Measurements from ENCODE around the gene JOSD1.

The JOSD1 gene

GRCh38 chr22:38681582-38682335 is 19.0 kb downstream of the JOSD1 start, which contains the start of gene TOMM22:
Gene TOMM22 (plus strand): TSS chr22:38681957. CDS start chr22:38681979, 22 bp downstream.
- H3K4me3 ChIP-seq (ENCODE audit: low read depth, low read length): peak within 1 kb of the TSS; percentile 100

GRCh38 chr22:38675833-38676232 is 24.9 kb downstream of the JOSD1 start:
- H3K4me1 ChIP-seq (ENCODE audit: control insufficient read depth in 1 of 2, insufficient read depth in 2 of 2, low read length in 2 of 2): no peaks in the 10 kb centered on the region
- WGBS (ENCODE audit: extremely low coverage, insufficient coverage, insufficient read length): no CpG with 5 or more reads among the region's 3 CpGs
- no peak overlapping the region for H2AFZ ChIP-seq (ENCODE audit: insufficient read depth, low read length, poor library complexity)
- H2AK5ac ChIP-seq (ENCODE audit: low read length): no peak overlapping the region
- H3K9ac ChIP-seq (ENCODE audit: low read length): no peak overlapping the region
- H3K4ac ChIP-seq (ENCODE audit: low read depth, low read length): no peak overlapping the region
- no peaks in the 10 kb centered on the region for H3K27me3 ChIP-seq (ENCODE audit: insufficient read depth, low read length)
- no peak for DNase-seq
- H3K79me2 ChIP-seq (ENCODE audit: control insufficient read depth, insufficient read depth, low read length, poor library complexity): no peaks in the 10 kb centered on the region
- H4K8ac ChIP-seq (ENCODE audit: low read depth, low read length): no peak overlapping the region
- peaks cover 12 to 17% of the 10 kb centered on the region in 2 experiments for H3K36me3 ChIP-seq (ENCODE audit: control insufficient read depth in 1 of 2, insufficient read depth in 2 of 2, low read length in 2 of 2)
- H4K91ac ChIP-seq (ENCODE audit: low read depth, low read length): no peak overlapping the region
- no peak overlapping the region for H3K18ac ChIP-seq (ENCODE audit: low read length)
- no peak overlapping the region for H3K4me2 ChIP-seq (ENCODE audit: low read length)
- H3K27ac ChIP-seq (ENCODE audit: low read depth, low read length): no peak overlapping the region
- no peak overlapping the region for H2BK12ac ChIP-seq (ENCODE audit: low read length)
- H4K12ac ChIP-seq (ENCODE audit: low read depth, low read length): no peak overlapping the region
- no peak overlapping the region for H2BK120ac ChIP-seq (ENCODE audit: insufficient read depth, low read length, poor library complexity)
- H3K23ac ChIP-seq (ENCODE audit: low read length): no peak overlapping the region
- H3K14ac ChIP-seq (ENCODE audit: low read length): no peak overlapping the region
- H3K4me3 ChIP-seq (ENCODE audit: low read depth, low read length): no peak overlapping the region
- H3K79me1 ChIP-seq (ENCODE audit: low read length): no peaks in the 10 kb centered on the region
- H3K9me3 ChIP-seq (ENCODE audit: insufficient read depth, low read depth, low read length): no peaks in the 10 kb centered on the region
- H2BK5ac ChIP-seq (ENCODE audit: low read depth, low read length, poor library complexity): no peak overlapping the region

More at GRCh38 chr22:38681582-38682335, 19.0 kb downstream of the JOSD1 start, which contains the start of gene TOMM22:
- WGBS (ENCODE audit: extremely low coverage, insufficient coverage, insufficient read length): no CpG with 5 or more reads among the region's 60 CpGs
- peak; percentile 86 to 89 for DNase-seq
- Histone ChIP-seq H3K27me3 (ENCODE audit: insufficient read depth, low read length) (no peaks in the 10 kb centered on the region), H3K36me3 (ENCODE audit: control insufficient read depth in 1 of 2, insufficient read depth in 2 of 2, low read length in 2 of 2) (peaks cover 22 to 29% of the 10 kb centered on the region in 2 experiments), H3K9me3 (ENCODE audit: insufficient read depth, low read depth, low read length) (no peaks in the 10 kb centered on the region), H3K4ac (ENCODE audit: low read depth, low read length) (peak within 1 kb of the TSS; percentile 93), H3K23ac (ENCODE audit: low read length) (no peak within 1 kb of the TSS), H3K4me2 (ENCODE audit: low read length) (peak within 1 kb of the TSS; percentile 94), H3K14ac (ENCODE audit: low read length) (peak within 1 kb of the TSS; percentile 95), H4K91ac (ENCODE audit: low read depth, low read length) (peak within 1 kb of the TSS; percentile 74), H4K8ac (ENCODE audit: low read depth, low read length) (peak within 1 kb of the TSS; percentile 99), H2BK5ac (ENCODE audit: low read depth, low read length, poor library complexity) (peak within 1 kb of the TSS; percentile 0), H3K9ac (ENCODE audit: low read length) (peak within 1 kb of the TSS; percentile 100), H3K4me1 (ENCODE audit: control insufficient read depth in 1 of 2, insufficient read depth in 2 of 2, low read length in 2 of 2) (peaks cover 5 to 8% of the 10 kb centered on the region in 2 experiments), H3K27ac (ENCODE audit: low read depth, low read length) (no peak within 1 kb of the TSS), H2AK5ac (ENCODE audit: low read length) (peak within 1 kb of the TSS; percentile 57), H4K12ac (ENCODE audit: low read depth, low read length) (peak within 1 kb of the TSS; percentile 98), H3K79me2 (ENCODE audit: control insufficient read depth, insufficient read depth, low read length, poor library complexity) (peaks cover 3% of the 10 kb centered on the region), H3K18ac (ENCODE audit: low read length) (peak within 1 kb of the TSS; percentile 67), H3K79me1 (ENCODE audit: low read length) (peaks cover 4% of the 10 kb centered on the region), H2AFZ (ENCODE audit: insufficient read depth, low read length, poor library complexity) (peak within 1 kb of the TSS; percentile 92), H2BK12ac (ENCODE audit: low read length) (no peak within 1 kb of the TSS), H2BK120ac (ENCODE audit: insufficient read depth, low read length, poor library complexity) (no peak within 1 kb of the TSS)

GRCh38 chr22:38674888-38675287 is 25.9 kb downstream of the JOSD1 start:
- Histone ChIP-seq H2BK12ac (ENCODE audit: low read length) (no peak overlapping the region), H4K12ac (ENCODE audit: low read depth, low read length) (no peak overlapping the region), H3K27me3 (ENCODE audit: insufficient read depth, low read length) (no peaks in the 10 kb centered on the region), H3K9me3 (ENCODE audit: insufficient read depth, low read depth, low read length) (no peaks in the 10 kb centered on the region), H2AFZ (ENCODE audit: insufficient read depth, low read length, poor library complexity) (no peak overlapping the region), H3K23ac (ENCODE audit: low read length) (no peak overlapping the region), H3K18ac (ENCODE audit: low read length) (no peak overlapping the region), H3K79me2 (ENCODE audit: control insufficient read depth, insufficient read depth, low read length, poor library complexity) (no peaks in the 10 kb centered on the region), H2BK120ac (ENCODE audit: insufficient read depth, low read length, poor library complexity) (no peak overlapping the region), H3K14ac (ENCODE audit: low read length) (no peak overlapping the region), H3K79me1 (ENCODE audit: low read length) (no peaks in the 10 kb centered on the region), H3K4me2 (ENCODE audit: low read length) (no peak overlapping the region), H3K4me3 (ENCODE audit: low read depth, low read length) (no peak overlapping the region), H3K36me3 (ENCODE audit: control insufficient read depth in 1 of 2, insufficient read depth in 2 of 2, low read length in 2 of 2) (peaks cover 12 to 18% of the 10 kb centered on the region in 2 experiments), H3K27ac (ENCODE audit: low read depth, low read length) (no peak overlapping the region), H3K4me1 (ENCODE audit: control insufficient read depth in 1 of 2, insufficient read depth in 2 of 2, low read length in 2 of 2) (no peaks in the 10 kb centered on the region), H2AK5ac (ENCODE audit: low read length) (no peak overlapping the region), H4K8ac (ENCODE audit: low read depth, low read length) (no peak overlapping the region), H3K9ac (ENCODE audit: low read length) (no peak overlapping the region), H3K4ac (ENCODE audit: low read depth, low read length) (no peak overlapping the region), H4K91ac (ENCODE audit: low read depth, low read length) (no peak overlapping the region), H2BK5ac (ENCODE audit: low read depth, low read length, poor library complexity) (no peak overlapping the region)
- no peak for DNase-seq
- no CpG with 5 or more reads among the region's 5 CpGs for WGBS (ENCODE audit: extremely low coverage, insufficient coverage, insufficient read length)

GRCh38 chr22:38657045-38657909 is 43.5 kb downstream of the JOSD1 start:
- Histone ChIP-seq H3K23ac (ENCODE audit: low read length) (no peak overlapping the region), H3K14ac (ENCODE audit: low read length) (peak overlapping the region; percentile 74), H2AFZ (ENCODE audit: insufficient read depth, low read length, poor library complexity) (peak overlapping the region; percentile 98), H4K12ac (ENCODE audit: low read depth, low read length) (no peak overlapping the region), H3K4me2 (ENCODE audit: low read length) (peak overlapping the region; percentile 94), H3K4me3 (ENCODE audit: low read depth, low read length) (peak overlapping the region; percentile 95), H3K79me1 (ENCODE audit: low read length) (peaks cover 9% of the 10 kb centered on the region), H2BK12ac (ENCODE audit: low read length) (no peak overlapping the region), H2BK120ac (ENCODE audit: insufficient read depth, low read length, poor library complexity) (no peak overlapping the region), H3K27ac (ENCODE audit: low read depth, low read length) (no peak overlapping the region), H3K18ac (ENCODE audit: low read length) (peak overlapping the region; percentile 50), H3K9me3 (ENCODE audit: insufficient read depth, low read depth, low read length) (no peaks in the 10 kb centered on the region), H3K4ac (ENCODE audit: low read depth, low read length) (peak overlapping the region; percentile 65), H2AK5ac (ENCODE audit: low read length) (no peak overlapping the region), H2BK5ac (ENCODE audit: low read depth, low read length, poor library complexity) (no peak overlapping the region), H4K91ac (ENCODE audit: low read depth, low read length) (no peak overlapping the region), H3K36me3 (ENCODE audit: control insufficient read depth in 1 of 2, insufficient read depth in 2 of 2, low read length in 2 of 2) (no peaks in the 10 kb centered on the region), H3K27me3 (ENCODE audit: insufficient read depth, low read length) (no peaks in the 10 kb centered on the region), H3K9ac (ENCODE audit: low read length) (peak overlapping the region; percentile 93), H4K8ac (ENCODE audit: low read depth, low read length) (peak overlapping the region; percentile 88), H3K4me1 (ENCODE audit: control insufficient read depth in 1 of 2, insufficient read depth in 2 of 2, low read length in 2 of 2) (peaks cover 5 to 7% of the 10 kb centered on the region in 2 experiments), H3K79me2 (ENCODE audit: control insufficient read depth, insufficient read depth, low read length, poor library complexity) (peaks cover 4% of the 10 kb centered on the region)
- WGBS (ENCODE audit: extremely low coverage, insufficient coverage, insufficient read length): no CpG with 5 or more reads among the region's 16 CpGs
- DNase-seq: no peak

Measured in trophoblast cell (in vitro differentiated cells and primary cell).